Subcutaneous abdominal adipose tissue (tissue), 5 donors: ENCODE data around the gene CDK9.
A peak's percentile ranks its signal among the peaks of the same experiment; 100 is the strongest.
"Not testable (repeated sequence)": the region's sequence is repeated elsewhere in the genome, so short reads cannot be mapped to it uniquely, and the experiment has no call there.

Source experiments
- H3K27ac ChIP-seq: one replicate; pipeline ENCODE4 v1.7.0; 2013; ENCODE audit warnings: low read depth, mild to moderate bottlenecking, inconsistent platforms, low read length, moderate library complexity
- H3K27me3 ChIP-seq, 5 donors: one replicate each; pipeline ENCODE4 v1.7.0; 2013; ENCODE audit warnings: low read length in 5 of 5, inconsistent platforms in 1 of 5; ENCODE audit not compliant: control insufficient read depth in 5 of 5, insufficient read depth in 4 of 5
- H3K36me3 ChIP-seq, 5 donors: one replicate each; pipeline ENCODE4 v1.7.0; 2013; ENCODE audit warnings: low read length in 5 of 5; ENCODE audit not compliant: control insufficient read depth in 5 of 5, insufficient read depth in 5 of 5
- H3K4me1 ChIP-seq, 5 donors: one replicate each; pipeline ENCODE4 v1.7.0; 2013; ENCODE audit warnings: low read length in 5 of 5, mild to moderate bottlenecking in 3 of 5, moderate library complexity in 1 of 5; ENCODE audit not compliant: control insufficient read depth in 5 of 5, insufficient read depth in 5 of 5
- H3K4me3 ChIP-seq, 5 donors: one replicate each; pipeline ENCODE4 v1.7.0; 2013; ENCODE audit warnings: low read length in 5 of 5, low read depth in 1 of 5
- H3K9ac ChIP-seq, 5 donors: one replicate each; pipeline ENCODE4 v1.7.0; 2013; ENCODE audit warnings: low read length in 5 of 5, mild to moderate bottlenecking in 4 of 5, moderate library complexity in 3 of 5
- H3K9me3 ChIP-seq, 5 donors: one replicate each; pipeline ENCODE4 v1.7.0; 2013; ENCODE audit warnings: low read length in 5 of 5; ENCODE audit not compliant: control insufficient read depth in 5 of 5
- donor health status: healthy.
- donor health status: healthy.
- donor health status: healthy.
- donor health status: healthy.
- donor health status: healthy.

Gene CDK9

DNA sequence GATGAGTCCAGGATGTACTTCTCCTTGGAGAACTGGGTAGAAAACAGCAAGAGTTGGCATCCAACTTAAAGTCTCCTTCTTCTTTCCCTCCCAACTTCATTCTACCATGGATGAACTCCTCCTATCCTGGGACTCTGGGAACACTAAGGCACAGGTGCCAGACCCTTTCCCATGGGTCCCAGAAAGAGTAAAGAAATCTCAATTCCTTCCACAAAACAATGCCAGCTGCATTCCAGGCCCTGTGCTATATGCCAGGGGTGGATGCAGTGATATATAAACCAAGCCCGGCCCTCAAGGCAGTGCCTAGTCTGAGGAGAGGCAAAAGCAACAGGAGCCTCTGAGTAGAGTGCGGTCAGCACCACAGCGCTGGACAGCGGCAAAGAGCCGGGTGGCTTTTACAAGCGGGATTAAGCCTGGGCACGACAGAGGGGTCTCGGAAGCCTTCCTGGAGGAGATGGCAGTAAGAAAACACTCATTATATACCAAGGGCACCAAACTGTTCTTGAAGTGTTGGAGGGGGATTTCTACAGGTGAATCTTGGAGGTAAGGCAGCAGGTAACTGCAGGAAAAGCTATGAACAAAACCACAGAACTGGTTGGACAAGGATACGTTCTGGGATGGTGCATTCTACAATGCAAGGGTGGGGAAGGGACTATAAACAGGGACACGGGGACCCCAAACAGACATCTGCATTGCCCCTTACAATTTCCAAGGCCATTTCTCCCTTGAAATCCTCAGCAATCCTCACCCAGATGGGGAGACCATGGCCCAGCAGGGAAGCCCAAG, 34.4 kb upstream of the CDK9 start:
- no peak overlapping the region for H3K27ac ChIP-seq
- no peak overlapping the region for H3K4me3 ChIP-seq
- H3K27me3 ChIP-seq = peaks cover 5 to 17% (median 14%) of the 10 kb centered on the region in 5 donors
- H3K9me3 ChIP-seq = no peaks in the 10 kb centered on the region
- H3K9ac ChIP-seq = no peak overlapping the region
- H3K4me1 ChIP-seq = peaks cover 0 to 41% (median 0%) of the 10 kb centered on the region in 5 donors
- peaks cover 0 to 62% (median 48%) of the 10 kb centered on the region in 5 donors for H3K36me3 ChIP-seq

DNA sequence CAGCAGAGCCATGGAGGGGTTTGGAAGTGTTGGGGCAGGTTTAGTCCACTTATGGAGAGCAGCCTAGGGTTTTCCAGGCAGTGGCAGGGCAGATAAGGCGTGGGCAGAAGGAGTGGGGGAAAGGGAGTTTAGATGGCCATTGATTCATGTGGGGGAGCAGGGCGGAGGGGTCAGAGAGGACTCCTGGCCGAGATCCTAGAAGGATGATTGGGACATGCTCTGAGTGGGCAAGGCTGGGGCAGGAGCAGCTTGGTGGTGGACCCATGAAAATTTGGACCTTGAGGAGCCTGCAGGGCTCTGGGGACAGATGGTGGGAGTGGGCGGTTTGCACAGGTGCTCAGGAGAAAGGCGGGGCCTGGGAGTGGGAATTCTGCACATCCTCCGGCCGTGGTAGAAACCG, 32.7 kb upstream of the CDK9 start:
- H3K9me3 ChIP-seq = no peaks in the 10 kb centered on the region
- no peak overlapping the region for H3K27ac ChIP-seq
- H3K36me3 ChIP-seq = peaks cover 0 to 46% (median 34%) of the 10 kb centered on the region in 5 donors
- peaks cover 0 to 43% (median 0%) of the 10 kb centered on the region in 5 donors for H3K4me1 ChIP-seq
- peaks cover 5 to 17% (median 14%) of the 10 kb centered on the region in 5 donors for H3K27me3 ChIP-seq
- no peak overlapping the region for H3K4me3 ChIP-seq
- H3K9ac ChIP-seq = no peak overlapping the region

DNA sequence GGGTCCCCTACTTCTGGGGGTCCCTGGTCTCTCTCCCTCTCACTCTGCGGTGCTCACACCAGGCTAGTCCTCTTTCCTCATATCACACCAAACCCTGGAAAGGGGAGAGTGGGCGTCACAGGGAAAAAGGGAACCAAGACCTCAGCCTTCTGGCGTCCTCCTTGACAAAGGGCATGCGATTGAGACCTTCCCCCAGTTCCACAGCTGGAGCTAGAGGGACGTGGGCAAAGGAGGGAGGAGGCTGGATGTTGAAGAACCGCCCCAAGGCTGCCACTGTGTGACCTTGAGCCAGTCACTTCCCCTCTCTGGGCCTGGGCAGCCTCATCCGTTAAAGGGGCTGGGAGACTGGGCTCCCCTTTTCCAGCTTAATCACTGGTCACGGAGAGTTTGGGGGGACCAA, 32.2 kb upstream of the CDK9 start:
- Histone ChIP-seq H3K9me3 (no peaks in the 10 kb centered on the region), H3K9ac (peak overlapping the region in 1 of 5 donors; percentile 30), H3K27ac (no peak overlapping the region), H3K27me3 (peaks cover 5 to 17% (median 14%) of the 10 kb centered on the region in 5 donors), H3K36me3 (peaks cover 0 to 41% (median 32%) of the 10 kb centered on the region in 5 donors), H3K4me3 (no peak overlapping the region), H3K4me1 (peaks cover 0 to 47% (median 0%) of the 10 kb centered on the region in 5 donors)

DNA sequence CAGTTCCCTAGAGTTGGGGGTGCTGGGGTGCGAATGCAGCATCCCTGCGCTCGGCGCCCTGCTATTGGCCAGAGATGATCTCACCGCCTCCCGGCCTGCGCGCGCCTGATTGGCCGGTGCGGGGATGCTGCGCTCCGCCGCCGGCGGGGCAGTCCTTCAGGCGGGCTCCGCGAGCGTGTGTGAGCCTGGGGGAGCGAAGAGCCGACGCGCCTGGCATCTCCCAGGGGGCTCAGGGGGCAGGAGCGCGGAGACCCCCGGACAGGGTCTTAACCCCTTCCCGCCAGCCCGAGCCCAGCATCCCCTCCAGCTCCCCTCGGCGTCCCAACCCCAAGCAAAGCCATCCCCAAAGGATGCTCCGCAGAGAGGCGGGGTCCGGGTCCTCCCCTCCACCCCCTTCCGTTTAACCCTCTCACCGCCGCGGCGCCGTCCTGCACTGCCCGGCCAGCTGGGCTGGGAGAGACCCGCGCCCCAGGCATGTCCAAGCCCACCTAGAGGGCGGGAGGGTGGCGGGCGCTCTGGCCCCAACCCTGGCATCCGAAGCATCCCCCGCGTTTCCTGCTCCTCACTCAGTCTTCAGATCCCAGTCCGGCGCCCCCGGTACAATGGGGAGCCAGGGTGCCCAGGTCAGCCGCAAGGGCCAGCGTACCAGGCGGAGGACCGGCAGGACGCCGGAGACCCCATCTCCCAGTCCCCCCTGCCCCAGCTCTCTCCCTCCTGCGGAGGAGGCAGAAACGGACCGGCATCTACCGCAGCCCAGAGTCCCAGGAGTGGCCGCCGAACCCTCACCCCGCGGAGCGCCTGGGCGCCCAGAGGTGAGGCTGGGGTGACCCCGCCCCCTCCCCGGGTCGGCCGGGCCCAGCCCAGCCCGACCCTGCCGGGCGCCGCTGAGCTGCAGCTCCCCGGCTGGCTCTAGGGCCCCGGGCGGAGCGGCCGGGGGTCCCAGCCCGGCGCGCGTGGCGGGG, 31.5 kb upstream of the CDK9 start:
- H3K27me3 ChIP-seq = peaks cover 5 to 17% (median 14%) of the 10 kb centered on the region in 5 donors
- no peaks in the 10 kb centered on the region for H3K9me3 ChIP-seq
- H3K9ac ChIP-seq = peak overlapping the region in 1 of 5 donors; percentile 30
- H3K4me3 ChIP-seq = no peak overlapping the region
- H3K4me1 ChIP-seq = peaks cover 0 to 53% (median 0%) of the 10 kb centered on the region in 5 donors
- peaks cover 0 to 37% (median 25%) of the 10 kb centered on the region in 5 donors for H3K36me3 ChIP-seq
- no peak overlapping the region for H3K27ac ChIP-seq

DNA sequence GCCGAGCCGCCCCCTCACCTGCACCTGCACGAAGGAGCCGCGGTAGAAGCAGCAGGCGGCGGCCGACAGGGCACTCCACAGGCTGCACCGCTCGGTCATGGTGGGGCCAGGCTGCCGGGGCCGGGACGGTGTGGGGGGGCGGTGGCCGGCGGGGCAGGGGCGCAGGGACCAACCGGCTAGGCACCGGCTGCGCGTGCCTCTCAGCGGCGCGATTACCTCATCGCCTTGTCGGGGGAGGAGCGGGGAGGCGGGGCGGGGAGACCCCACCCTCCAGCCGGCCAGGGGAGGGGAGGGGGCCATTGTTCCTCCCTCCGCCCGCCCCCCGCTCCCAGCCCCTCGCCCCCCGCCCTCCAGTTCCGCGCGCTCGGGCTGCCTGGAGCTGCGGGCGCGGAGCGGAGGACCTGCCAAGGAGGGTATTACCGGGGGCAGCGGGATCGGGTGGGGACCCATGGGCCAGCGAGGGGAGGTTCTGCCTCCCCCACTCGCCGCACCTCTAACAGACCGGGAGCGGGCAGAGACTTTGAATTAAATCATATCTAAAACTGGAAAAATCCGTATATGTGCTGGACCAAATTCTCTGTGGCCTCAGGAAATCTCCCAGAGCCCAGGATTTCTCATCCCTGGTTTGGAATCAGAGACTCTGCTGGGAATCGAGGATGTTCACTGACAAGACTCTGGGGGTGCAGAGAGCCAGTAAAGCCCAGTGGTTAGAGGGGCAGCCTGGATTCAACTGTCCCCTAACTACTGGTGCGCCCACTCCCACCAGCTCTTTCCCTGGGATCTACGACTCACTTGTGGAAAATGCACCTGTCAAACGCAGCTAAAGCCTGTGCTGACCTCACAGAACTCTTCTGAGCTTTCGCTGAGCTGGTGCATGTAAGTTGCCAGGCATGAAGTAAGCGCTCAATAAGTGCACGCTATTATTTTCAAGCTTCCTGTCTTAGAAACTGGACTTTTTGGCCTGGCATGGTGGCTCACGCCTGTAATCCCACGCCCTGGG, 30.5 kb upstream of the CDK9 start:
- Histone ChIP-seq H3K4me3 (peak overlapping the region in 1 of 5 donors; percentile 22), H3K27ac (no peak overlapping the region), H3K9me3 (no peaks in the 10 kb centered on the region), H3K27me3 (peaks cover 5 to 17% (median 14%) of the 10 kb centered on the region in 5 donors), H3K4me1 (peaks cover 0 to 60% (median 0%) of the 10 kb centered on the region in 5 donors), H3K9ac (no peak overlapping the region), H3K36me3 (peaks cover 0 to 29% (median 17%) of the 10 kb centered on the region in 5 donors)

DNA sequence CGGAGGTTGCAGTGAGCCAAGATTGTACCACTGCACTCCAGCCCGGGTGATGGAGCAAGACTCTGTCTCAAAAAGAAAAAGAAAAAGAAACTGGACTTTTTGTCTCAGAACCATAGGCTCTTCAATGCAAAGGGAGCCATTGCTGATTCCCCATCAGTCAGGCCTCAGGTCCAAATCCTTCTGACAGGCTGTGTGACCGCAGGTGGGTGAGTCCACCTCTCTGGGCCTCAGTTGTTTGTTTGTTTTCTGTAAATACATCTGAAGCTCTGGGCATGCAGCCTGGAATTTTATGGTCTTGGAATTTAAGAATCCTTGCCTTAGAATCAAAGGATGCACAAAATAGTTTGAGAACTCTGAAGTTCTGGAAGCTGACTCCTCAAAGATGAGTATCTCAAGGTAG, 29.6 kb upstream of the CDK9 start:
- peaks cover 0 to 21% (median 8%) of the 10 kb centered on the region in 5 donors for H3K36me3 ChIP-seq
- H3K4me3 ChIP-seq = no peak overlapping the region
- peaks cover 0 to 68% (median 3%) of the 10 kb centered on the region in 5 donors for H3K4me1 ChIP-seq
- H3K27me3 ChIP-seq = peaks cover 5 to 17% (median 14%) of the 10 kb centered on the region in 5 donors
- H3K27ac ChIP-seq = no peak overlapping the region
- H3K9me3 ChIP-seq = no peaks in the 10 kb centered on the region
- H3K9ac ChIP-seq = no peak overlapping the region

DNA sequence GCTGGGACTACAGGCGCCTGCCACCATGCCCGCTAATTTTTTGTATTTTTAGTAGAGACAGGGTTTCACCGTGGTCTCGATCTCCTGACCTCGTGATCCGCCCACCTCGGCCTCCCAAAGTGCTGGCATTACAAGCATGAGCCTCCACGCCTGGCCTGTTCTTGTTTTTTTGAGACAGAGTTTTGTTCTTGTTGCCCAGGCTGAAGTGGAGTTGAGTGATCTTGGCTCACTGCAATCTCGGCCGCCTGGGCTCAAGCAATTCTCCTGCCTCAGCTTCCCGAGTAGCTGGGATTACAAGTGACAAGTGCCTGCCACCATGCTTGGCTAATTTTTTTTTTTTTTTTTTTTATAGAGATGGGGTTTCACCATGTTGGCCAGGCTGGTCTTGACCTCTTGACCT, 29.1 kb upstream of the CDK9 start:
- not testable (repeated sequence) for H3K9ac ChIP-seq, H3K27ac ChIP-seq, H3K4me3 ChIP-seq, H3K9me3 ChIP-seq
- Histone ChIP-seq H3K27me3 (peaks cover 5 to 17% (median 14%) of the 10 kb centered on the region in 5 donors), H3K36me3 (peaks cover 0 to 16% (median 8%) of the 10 kb centered on the region in 5 donors), H3K4me1 (peaks cover 0 to 73% (median 3%) of the 10 kb centered on the region in 5 donors)

DNA sequence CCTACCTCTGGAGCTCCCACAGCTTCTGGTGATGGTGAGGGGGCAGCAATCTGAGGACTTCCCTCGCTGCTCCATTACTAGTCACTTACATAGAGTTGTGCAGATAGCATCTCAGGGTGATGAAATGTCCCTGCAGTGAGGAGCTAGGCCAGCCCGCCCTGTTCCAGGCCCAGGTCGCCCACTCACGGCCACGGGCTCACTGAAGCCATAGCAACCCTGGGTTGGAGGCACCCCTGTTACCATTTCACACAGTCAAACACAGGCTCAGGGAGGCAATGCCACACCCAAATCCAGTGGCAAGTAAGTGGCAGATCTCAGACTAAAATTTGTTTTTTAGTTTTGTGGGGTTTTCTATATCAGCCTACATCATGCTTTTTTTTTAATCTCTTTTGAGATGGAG, 27.0 kb upstream of the CDK9 start:
- Histone ChIP-seq H3K4me1 (peaks cover 0 to 71% (median 17%) of the 10 kb centered on the region in 5 donors), H3K36me3 (peaks cover 0 to 6% (median 3%) of the 10 kb centered on the region in 5 donors), H3K27me3 (peaks cover 5 to 12% (median 9%) of the 10 kb centered on the region in 5 donors), H3K4me3 (no peak overlapping the region), H3K27ac (no peak overlapping the region), H3K9me3 (no peaks in the 10 kb centered on the region), H3K9ac (peak overlapping the region in 1 of 5 donors; percentile 28)

DNA sequence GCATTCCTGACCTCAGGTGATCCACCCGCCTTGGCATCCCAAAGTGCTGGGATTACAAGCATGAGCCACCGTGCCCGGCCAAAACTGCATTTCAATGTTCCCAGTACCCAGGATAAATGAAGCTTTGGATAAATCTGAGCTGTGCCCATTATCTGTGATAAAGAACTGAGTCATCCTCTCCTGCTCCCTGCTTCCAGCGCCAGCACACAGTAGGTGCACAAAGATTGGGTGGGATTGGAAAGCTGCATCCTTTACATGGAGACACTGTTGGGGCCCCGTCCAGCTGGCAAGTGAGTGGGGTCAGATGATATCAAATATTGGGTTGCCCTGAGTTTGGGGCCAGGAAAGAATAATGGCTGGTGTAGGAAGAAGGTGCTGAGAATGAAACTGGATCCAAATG, 24.8 kb upstream of the CDK9 start:
- Histone ChIP-seq H3K9me3 (no peaks in the 10 kb centered on the region), H3K27ac (peak overlapping the region; percentile 60), H3K36me3 (peaks cover 0 to 6% (median 2%) of the 10 kb centered on the region in 5 donors), H3K9ac (peak overlapping the region in 1 of 5 donors; percentile 67), H3K4me1 (peaks cover 0 to 75% (median 24%) of the 10 kb centered on the region in 5 donors), H3K4me3 (peak overlapping the region in 3 of 5 donors; percentile 44 to 58 (median 46)), H3K27me3 (peaks cover 0 to 2% (median 0%) of the 10 kb centered on the region in 5 donors)
